HepG2 (cell line): ENCODE measurements around the gene VAV2.

Source experiments
- IKZF1 ChIP-seq: fragments of 450-650 bp; IDR thresholded peaks from 2 replicates; pipeline ENCODE4 v1.7.1; 2016
- ISX ChIP-seq: sonication (generic); formaldehyde crosslinking; conservative IDR thresholded peaks from 2 replicates; pipeline ENCODE4 v1.5.0; 2020; ENCODE audit warnings: missing genetic modification reagents
- RAD21 ChIP-seq: fragments of 450-650 bp; formaldehyde crosslinking; IDR thresholded peaks from 2 replicates; pipeline ENCODE4 v1.5.0; 2020; ENCODE audit warnings: mild to moderate bottlenecking
- TF ChIP-seq, protein P1 (sequence below): sonication (generic); formaldehyde crosslinking; IDR thresholded peaks from 2 replicates; pipeline ENCODE4; 2020; ENCODE audit warnings: missing genetic modification reagents, mild to moderate bottlenecking, borderline replicate concordance
- TF ChIP-seq, protein P2 (sequence below): sonication (generic); formaldehyde crosslinking; IDR thresholded peaks from 2 replicates; pipeline ENCODE4 v1.5.0; 2020; ENCODE audit warnings: mild to moderate bottlenecking, missing genetic modification reagents, moderate library complexity
- TF ChIP-seq, protein P3 (sequence below): sonication (generic); formaldehyde crosslinking; IDR thresholded peaks from 2 replicates; pipeline ENCODE4 v1.8.0; 2022; ENCODE audit warnings: missing genetic modification reagents, mild to moderate bottlenecking, moderate library complexity, borderline replicate concordance

DNA sequence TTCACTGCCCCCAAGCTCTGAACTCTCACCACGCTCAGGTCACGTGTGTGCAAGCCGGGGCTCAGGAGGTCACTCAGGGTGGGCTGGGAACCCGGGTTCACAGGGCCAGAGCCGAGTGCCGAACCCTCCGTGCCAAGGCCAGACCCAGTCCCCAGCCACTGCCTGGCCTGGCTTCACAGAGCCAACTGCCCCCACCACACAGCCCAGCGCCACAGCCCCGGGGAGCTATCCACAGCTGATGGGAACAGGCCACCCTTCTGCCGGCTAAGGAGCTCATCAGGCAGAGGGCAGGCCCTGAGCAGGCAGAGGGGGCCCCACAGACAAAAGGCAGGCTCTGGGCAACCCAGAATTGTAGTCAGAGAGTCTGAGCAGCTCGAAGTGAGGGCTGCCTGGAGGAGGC is 117.0 kb downstream of the VAV2 start:
- TF ChIP-seq RAD21 (CRISPR knock-in tag): no peak
- no peak for TF ChIP-seq IKZF1
- TF ChIP-seq ISX (CRISPR knock-in tag): no peak
- TF ChIP-seq, protein P1, sequence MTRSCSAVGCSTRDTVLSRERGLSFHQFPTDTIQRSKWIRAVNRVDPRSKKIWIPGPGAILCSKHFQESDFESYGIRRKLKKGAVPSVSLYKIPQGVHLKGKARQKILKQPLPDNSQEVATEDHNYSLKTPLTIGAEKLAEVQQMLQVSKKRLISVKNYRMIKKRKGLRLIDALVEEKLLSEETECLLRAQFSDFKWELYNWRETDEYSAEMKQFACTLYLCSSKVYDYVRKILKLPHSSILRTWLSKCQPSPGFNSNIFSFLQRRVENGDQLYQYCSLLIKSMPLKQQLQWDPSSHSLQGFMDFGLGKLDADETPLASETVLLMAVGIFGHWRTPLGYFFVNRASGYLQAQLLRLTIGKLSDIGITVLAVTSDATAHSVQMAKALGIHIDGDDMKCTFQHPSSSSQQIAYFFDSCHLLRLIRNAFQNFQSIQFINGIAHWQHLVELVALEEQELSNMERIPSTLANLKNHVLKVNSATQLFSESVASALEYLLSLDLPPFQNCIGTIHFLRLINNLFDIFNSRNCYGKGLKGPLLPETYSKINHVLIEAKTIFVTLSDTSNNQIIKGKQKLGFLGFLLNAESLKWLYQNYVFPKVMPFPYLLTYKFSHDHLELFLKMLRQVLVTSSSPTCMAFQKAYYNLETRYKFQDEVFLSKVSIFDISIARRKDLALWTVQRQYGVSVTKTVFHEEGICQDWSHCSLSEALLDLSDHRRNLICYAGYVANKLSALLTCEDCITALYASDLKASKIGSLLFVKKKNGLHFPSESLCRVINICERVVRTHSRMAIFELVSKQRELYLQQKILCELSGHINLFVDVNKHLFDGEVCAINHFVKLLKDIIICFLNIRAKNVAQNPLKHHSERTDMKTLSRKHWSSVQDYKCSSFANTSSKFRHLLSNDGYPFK (CRISPR knock-in tag): no peak
- TF ChIP-seq, protein P2, sequence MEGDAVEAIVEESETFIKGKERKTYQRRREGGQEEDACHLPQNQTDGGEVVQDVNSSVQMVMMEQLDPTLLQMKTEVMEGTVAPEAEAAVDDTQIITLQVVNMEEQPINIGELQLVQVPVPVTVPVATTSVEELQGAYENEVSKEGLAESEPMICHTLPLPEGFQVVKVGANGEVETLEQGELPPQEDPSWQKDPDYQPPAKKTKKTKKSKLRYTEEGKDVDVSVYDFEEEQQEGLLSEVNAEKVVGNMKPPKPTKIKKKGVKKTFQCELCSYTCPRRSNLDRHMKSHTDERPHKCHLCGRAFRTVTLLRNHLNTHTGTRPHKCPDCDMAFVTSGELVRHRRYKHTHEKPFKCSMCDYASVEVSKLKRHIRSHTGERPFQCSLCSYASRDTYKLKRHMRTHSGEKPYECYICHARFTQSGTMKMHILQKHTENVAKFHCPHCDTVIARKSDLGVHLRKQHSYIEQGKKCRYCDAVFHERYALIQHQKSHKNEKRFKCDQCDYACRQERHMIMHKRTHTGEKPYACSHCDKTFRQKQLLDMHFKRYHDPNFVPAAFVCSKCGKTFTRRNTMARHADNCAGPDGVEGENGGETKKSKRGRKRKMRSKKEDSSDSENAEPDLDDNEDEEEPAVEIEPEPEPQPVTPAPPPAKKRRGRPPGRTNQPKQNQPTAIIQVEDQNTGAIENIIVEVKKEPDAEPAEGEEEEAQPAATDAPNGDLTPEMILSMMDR (CRISPR knock-in tag): no peak
- TF ChIP-seq, protein P3, sequence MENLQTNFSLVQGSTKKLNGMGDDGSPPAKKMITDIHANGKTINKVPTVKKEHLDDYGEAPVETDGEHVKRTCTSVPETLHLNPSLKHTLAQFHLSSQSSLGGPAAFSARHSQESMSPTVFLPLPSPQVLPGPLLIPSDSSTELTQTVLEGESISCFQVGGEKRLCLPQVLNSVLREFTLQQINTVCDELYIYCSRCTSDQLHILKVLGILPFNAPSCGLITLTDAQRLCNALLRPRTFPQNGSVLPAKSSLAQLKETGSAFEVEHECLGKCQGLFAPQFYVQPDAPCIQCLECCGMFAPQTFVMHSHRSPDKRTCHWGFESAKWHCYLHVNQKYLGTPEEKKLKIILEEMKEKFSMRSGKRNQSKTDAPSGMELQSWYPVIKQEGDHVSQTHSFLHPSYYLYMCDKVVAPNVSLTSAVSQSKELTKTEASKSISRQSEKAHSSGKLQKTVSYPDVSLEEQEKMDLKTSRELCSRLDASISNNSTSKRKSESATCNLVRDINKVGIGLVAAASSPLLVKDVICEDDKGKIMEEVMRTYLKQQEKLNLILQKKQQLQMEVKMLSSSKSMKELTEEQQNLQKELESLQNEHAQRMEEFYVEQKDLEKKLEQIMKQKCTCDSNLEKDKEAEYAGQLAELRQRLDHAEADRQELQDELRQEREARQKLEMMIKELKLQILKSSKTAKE (CRISPR knock-in tag): no peak
